ENCODE measurements around the gene RETREG1.
"Not testable (repeated sequence)": the region's sequence is repeated elsewhere in the genome, so short reads cannot be mapped to it uniquely, and the experiment has no call there.

RETREG1 gene

DNA sequence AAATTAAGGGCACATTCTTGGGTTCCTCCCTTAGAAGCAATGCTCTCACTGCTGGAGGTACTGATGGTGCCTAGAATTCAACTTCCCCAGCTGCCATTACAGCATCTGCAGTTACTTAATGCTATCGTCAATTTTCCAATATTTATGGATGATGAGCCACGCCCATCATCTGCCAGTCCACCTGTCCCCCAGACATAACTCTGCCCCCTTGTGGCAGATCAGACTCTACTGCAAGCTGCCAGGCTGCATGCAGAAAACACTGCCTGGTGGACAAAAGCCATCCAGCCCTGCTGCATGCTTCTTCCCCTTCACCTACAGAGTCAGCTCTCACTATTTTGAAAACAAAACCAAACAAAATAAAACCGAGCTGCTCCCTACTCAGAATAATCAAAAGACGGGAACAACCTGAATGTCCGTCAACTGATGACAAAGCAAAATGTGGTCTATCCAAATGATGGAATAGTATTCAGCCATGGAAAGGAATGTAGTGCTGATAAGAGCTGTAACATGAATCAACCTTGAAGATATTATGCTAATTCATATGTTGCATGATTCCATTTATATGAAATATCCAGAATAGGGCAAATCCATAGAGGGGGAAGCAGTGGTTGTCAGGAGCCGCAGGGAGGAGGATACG lies 66.4 kb downstream of the RETREG1 start:
- no peak for DNase-seq

GRCh38 chr5:16549491-16550206 lies 67.1 kb downstream of the RETREG1 start:
- DNase-seq: no peak

DNA sequence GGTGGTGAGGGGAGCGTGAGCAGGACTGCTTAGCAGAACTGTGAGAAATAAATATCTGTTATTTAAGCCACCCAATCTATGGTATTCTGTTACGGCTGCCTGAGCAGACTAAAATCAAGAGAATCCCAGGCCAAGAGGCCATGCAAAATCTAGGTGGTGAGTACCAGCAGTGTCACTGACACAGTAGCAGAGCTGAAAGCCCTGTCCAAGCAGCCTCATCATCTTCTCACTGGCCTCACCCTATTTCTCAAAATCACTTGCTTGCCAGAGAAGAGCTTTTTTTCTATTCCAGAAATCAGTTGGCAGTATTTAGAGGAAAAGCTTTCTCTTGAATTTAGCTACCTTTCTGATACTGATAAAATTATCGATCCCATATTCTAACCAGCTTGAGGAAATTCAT lies 68.0 kb downstream of the RETREG1 start:
- DNase-seq: no peak

GRCh38 chr5:16548115-16548514 lies 68.7 kb downstream of the RETREG1 start:
- no peak for DNase-seq

DNA sequence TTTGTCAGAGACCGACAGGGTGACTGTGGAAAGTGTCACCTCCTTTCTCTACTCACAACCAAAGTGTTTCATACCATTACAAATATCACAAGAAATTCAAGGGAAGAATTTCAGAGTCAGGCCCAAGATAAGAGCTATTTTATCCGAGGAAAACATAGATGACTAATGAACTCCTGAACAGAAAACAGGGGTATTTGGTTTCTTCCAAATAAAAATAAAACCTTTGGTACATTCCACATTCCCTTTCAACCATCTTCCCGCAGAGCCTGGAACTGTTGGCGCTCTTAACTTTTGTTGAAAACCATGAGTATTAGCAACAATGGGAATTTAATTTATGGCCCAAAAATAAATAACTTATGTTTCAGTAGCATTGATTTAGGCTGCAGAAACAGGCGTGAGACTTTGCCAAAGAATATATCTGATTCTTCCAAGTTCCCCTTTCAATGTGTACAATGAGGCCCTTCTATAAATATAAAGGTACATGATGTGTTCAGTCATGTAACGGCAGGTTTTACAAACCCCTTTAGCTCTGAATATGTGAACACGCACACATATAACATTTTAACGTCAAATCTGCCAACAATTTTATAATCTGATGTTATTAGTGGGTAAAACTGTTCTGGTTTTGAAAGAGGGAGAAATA lies 69.5 kb downstream of the RETREG1 start:
- DNase-seq: no peak

GRCh38 chr5:16546732-16547131 lies 70.1 kb downstream of the RETREG1 start:
- no peak for DNase-seq

DNA sequence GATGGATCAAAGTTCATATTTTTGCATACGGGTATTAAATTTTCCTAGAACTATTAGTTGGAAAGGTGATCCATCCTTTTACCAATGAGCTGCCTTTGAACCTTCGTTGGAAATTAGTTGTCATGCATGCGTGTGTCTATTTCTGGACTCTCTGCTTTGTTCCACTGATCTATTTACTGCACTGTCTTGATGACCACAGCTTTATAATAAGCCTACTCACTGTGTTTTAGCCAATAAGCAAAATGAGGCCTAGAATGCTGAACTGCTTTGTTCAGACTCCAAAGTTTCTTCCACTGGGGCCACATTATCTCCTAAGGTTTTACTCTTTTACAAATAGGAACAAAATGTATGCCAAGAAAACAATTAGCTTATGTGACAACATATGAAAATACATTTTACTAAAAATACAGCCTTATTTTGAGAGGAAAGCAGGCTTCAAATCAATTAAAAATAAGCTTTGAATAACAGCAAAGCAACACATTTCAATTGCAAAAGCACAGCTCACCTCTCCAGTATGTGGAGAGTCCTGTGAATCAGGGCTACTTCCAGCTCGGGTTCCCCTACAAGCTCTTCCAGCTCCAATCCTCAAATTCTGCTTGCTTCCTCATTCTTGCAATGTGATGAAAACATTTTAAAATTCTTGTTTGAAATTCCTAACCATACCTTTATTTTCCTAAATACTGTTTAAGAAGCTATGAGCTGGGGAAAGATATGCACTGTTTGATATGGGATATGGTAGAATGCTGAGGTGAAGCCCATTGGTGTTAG lies 72.0 kb downstream of the RETREG1 start:
- DNase-seq: no peak

- not testable (repeated sequence) for DNase-seq
Observed at GRCh38 chr5:16543206-16543605, 73.6 kb downstream of the RETREG1 start.

DNA sequence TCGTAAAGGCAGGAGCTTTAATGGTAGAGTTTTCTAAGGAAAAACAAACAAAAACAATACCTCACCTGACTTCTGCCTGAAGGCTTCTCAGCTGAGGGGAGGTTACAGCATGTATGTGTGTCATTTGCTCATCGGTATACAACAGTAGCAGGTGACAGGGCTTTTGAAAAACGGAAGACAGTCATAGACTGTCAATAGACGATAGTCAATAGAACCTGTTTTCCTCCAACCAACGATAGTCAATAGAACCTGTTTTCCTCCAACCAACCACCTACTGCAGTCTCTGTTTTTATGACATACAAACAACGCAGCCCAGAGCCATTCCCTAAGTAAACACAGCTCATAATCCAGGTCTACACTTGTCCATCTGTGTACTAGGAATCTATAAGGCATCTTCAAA lies 74.6 kb downstream of the RETREG1 start:
- no peak for DNase-seq

DNA sequence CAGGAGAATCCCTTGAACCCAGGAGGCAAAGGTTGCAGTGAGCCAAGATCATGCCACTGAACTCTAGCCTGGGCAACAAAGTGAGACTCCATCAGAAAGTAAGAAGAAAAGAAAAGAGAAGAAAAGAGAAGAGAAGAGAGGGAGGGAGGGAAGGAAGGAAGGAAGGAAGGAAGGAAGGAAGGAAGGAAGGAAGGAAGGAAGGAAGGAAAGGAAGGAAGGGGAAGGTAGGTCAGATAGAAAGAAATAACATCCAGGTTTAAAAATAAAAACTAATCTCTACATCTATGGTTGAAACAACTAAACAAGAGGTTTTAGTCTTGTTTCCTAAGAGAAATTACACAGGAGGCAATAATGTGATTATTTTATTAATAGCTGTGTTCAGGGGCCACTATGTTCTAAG lies 75.2 kb downstream of the RETREG1 start:
- not testable (repeated sequence) for DNase-seq

DNA sequence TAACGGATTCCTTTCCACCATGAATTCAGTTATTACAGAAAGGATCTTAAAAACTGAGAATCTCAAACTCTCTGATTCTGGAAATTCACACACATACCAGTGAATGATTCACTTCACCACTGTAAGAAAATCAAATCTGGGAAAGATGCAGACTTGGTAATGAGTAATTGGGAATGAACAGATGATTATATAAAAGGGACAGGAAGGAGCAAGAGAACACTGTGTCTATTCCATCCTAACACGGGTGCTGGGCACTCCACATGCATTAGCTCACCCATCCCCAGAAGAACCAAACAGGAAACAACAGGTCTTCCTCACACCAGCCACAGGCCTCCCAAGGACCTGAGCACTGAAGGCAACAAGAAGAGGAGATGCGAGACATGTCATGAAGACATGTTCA lies 76.4 kb downstream of the RETREG1 start:
- DNase-seq: no peak

GRCh38 chr5:16539169-16539666 lies 77.6 kb downstream of the RETREG1 start:
- no peak for DNase-seq

DNA sequence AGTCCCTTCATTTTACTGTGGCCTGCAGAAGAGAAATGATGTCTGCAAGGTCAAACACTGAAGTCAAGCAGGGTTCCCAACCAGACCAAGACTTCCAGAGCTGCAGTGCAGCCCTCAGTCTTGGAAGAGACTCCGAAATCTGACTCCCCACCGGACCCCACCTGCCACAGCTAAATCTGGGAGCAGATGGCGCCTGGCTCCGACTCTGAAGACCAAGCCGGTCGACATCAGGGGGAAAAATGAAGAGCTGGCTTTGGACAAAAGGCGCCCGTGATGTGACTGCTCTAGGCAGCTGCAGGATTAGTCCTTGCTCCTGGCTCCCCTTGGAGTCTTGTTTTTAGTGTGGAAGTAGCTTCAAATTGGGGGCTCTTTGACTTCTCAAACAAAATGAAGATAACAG lies 78.8 kb downstream of the RETREG1 start:
- no peak for DNase-seq

- no peak for DNase-seq
Observed at GRCh38 chr5:16536818-16537217, 80.0 kb downstream of the RETREG1 start.

GRCh38 chr5:16536246-16536645 lies 80.6 kb downstream of the RETREG1 start:
- DNase-seq: no peak

DNA sequence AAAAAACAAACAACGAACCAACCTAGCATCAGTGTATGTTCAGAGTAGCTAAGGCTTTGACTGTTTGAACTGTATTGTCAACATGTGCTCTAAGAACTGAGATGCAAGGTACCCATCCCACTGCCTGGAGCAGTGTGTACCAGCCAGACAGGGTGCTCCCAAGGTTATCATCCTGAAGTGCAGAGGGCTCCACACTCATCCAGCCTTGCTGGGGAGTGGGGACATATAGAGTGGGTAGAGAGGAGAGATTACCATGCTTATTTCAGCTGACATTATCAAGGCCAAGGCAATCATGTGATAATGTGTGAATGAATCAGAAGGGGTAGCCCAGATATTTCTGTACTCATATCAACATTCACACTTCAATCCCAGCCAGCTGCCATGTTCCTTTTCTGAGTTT lies 82.5 kb downstream of the RETREG1 start:
- DNase-seq: no peak

- no peak for DNase-seq
Observed at GRCh38 chr5:16531063-16531648, 85.6 kb downstream of the RETREG1 start.

DNA sequence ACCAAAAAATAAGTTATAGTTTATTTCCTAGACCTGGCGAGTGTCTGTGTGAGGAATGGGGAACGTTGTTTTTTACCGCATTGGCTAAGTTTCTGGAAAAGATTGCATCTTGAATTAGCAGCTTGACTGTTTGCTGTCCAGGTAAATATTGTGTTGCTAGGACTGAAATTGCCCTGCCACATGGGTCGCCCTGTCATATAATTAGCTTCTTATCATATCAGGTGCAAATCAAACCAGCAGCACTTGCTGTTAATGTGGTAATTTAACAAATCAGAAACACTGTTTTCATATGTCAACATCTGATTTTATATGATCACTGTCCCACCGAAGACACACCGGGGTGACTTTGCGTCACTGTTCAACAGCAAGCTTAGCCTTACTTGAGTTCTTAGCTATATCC lies 87.5 kb downstream of the RETREG1 start:
- no peak for DNase-seq

GRCh38 chr5:16528382-16529110 lies 88.3 kb downstream of the RETREG1 start:
- no peak for DNase-seq

- DNase-seq: no peak
Observed at GRCh38 chr5:16525651-16526050, 91.1 kb downstream of the RETREG1 start.

DNA sequence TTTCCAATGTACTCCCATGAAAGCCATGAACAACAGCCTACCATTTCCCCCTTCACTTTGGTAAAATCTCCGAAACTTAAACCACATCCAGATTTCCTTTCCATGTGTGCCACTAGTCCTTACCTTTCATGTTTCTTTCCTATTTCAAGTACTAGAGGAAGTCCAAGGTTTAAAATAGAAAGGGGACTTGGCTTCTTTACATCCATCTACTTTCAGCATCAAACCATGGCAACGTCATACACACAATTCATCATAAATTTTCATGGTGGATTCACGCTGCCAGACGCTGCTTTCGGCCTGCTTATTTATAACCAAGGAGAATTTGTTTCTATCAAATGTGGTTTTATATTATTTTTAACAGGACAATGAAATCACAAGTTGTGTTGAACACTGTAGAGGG lies 92.5 kb downstream of the RETREG1 start:
- DNase-seq: no peak
